ENCODE measurements around the gene SKOR1.

- no peak for TF ChIP-seq CTCF (IDR thresholded peaks at IDR 0.05)
- TF ChIP-seq EP300 (IDR thresholded peaks at IDR 0.05; ENCODE audit: low read depth) = no peak
These were observed 58.0 kb downstream of the SKOR1 start for GRCh38 chr15:67883234-67883773.

Measured in transverse colon (tissue), 3 donors.